Prostate gland (tissue), 2 donors: ENCODE measurements around the gene RBM10. TPM values are rescaled to one million over a fixed set of nuclear protein-coding genes. Genes with fewer than 3 reads are reported as not detected.

Experiments used
- DNase-seq: peaks from one replicate; pipeline ENCODE4 v3.0.0-alpha.2; 2019; ENCODE audit warnings: low spot score
- H3K27ac ChIP-seq, 2 donors: fragments of 200-600 bp; sonication (generic); 2 replicates each; pipeline ENCODE4 v1.5.1; 2017 to 2019
- H3K27me3 ChIP-seq: fragments of 200-600 bp; sonication (generic); replicated peaks from 2 replicates; pipeline ENCODE4 v1.5.1; 2019; ENCODE audit not compliant: insufficient read depth
- H3K36me3 ChIP-seq, 2 donors: fragments of 200-600 bp; sonication (generic); 1 replicate in 1 of 2; 2 replicates in 1 of 2; pipeline versions ENCODE4 v1.5.1 to v1.8.1; 2017 to 2019
- H3K4me1 ChIP-seq: fragments of 200-600 bp; sonication (generic); replicated peaks from 2 replicates; pipeline ENCODE4 v1.5.1; 2019
- H3K4me3 ChIP-seq, 2 donors: fragments of 200-600 bp; sonication (generic); 2 replicates each; pipeline ENCODE4 v1.5.1; 2017 to 2019
- H3K9me3 ChIP-seq: fragments of 200-600 bp; sonication (generic); 2 replicates; pipeline ENCODE4 v1.5.1; 2017
- POLR2A ChIP-seq: fragments of 450-650 bp; IDR thresholded peaks from one replicate; pipeline ENCODE4 v1.6.1; 2016; ENCODE audit warnings: antibody characterized with exemption, mild to moderate bottlenecking
- POLR2AphosphoS5 ChIP-seq: sonication (generic); formaldehyde crosslinking; IDR thresholded peaks from one replicate; pipeline ENCODE4 v1.6.1; 2017; ENCODE audit warnings: antibody characterized with exemption
- WGBS: methylation state at CpG from one replicate; pipeline ENCODE4 v1.1.5; 2018; 5-methylcytosine and 5-hydroxymethylcytosine counted together
- intact Hi-C: fragments of 100-400 bp; cut with DNase I; formaldehyde crosslinking; loops from one replicate; pipeline ENCODE4 v1.14.2; 2022
- total RNA-seq, 2 donors: library from RNA; depleted of rRNA; stranded (reverse); fragments of >200 nt; gene quantifications; one replicate each; pipeline ENCODE4 v1.1.0, GENCODE V29; 2016
- TF ChIP-seq, protein P1 (sequence below), 4 experiments: fragments of 200-600 bp in 2 of 4; fragments of 450-650 bp in 2 of 4; sonication (generic) in 2 of 4; IDR thresholded peaks; 1 replicate in 3 of 4; 2 replicates in 1 of 4; pipeline ENCODE4 v1.5.1; 2016 to 2019; ENCODE audit warnings: antibody characterized with exemption in 4 of 4, mild to moderate bottlenecking in 2 of 4, moderate library complexity in 2 of 4

The RBM10 gene
- total RNA-seq, 2 donors from 2014 or later, result 45.0 to 49.0 TPM

DNA sequence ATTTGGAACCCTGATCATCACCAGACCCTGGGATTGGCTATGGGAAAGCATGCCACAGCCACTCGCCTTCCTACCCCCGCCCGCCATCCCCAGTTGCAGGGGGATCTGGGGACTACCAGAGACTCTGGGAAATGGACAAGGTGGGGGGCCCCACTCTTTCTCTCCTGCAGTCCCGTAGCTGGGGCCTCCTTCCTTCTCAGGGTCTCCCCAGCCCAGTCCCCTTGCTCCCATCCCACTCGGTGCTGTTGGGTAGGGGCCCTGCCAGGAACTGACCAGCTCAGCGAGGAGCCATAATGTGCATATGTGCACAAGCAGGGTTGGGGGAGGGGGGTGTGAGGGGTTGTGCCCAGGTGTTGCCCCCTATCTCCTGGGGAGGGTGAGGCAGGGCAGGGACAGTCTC, 84.4 kb downstream of the RBM10 start:
- TF ChIP-seq POLR2A (no peak), POLR2AphosphoS5 (no peak)
- TF ChIP-seq, protein P1, sequence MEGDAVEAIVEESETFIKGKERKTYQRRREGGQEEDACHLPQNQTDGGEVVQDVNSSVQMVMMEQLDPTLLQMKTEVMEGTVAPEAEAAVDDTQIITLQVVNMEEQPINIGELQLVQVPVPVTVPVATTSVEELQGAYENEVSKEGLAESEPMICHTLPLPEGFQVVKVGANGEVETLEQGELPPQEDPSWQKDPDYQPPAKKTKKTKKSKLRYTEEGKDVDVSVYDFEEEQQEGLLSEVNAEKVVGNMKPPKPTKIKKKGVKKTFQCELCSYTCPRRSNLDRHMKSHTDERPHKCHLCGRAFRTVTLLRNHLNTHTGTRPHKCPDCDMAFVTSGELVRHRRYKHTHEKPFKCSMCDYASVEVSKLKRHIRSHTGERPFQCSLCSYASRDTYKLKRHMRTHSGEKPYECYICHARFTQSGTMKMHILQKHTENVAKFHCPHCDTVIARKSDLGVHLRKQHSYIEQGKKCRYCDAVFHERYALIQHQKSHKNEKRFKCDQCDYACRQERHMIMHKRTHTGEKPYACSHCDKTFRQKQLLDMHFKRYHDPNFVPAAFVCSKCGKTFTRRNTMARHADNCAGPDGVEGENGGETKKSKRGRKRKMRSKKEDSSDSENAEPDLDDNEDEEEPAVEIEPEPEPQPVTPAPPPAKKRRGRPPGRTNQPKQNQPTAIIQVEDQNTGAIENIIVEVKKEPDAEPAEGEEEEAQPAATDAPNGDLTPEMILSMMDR (IDR thresholded peaks at IDR 0.05), result no peak
- Histone ChIP-seq H3K27ac (no peak overlapping the region), H3K4me1 (no peaks in the 10 kb centered on the region), H3K9me3 (no peaks in the 10 kb centered on the region), H3K27me3 (no peaks in the 10 kb centered on the region), H3K36me3 (no peaks in the 10 kb centered on the region), H3K4me3 (no peak overlapping the region)
- DNase-seq, result no peak
- 100% methylated on average over 2 of the region's 6 CpGs for WGBS
- intact Hi-C loops, result no loop called here

DNA sequence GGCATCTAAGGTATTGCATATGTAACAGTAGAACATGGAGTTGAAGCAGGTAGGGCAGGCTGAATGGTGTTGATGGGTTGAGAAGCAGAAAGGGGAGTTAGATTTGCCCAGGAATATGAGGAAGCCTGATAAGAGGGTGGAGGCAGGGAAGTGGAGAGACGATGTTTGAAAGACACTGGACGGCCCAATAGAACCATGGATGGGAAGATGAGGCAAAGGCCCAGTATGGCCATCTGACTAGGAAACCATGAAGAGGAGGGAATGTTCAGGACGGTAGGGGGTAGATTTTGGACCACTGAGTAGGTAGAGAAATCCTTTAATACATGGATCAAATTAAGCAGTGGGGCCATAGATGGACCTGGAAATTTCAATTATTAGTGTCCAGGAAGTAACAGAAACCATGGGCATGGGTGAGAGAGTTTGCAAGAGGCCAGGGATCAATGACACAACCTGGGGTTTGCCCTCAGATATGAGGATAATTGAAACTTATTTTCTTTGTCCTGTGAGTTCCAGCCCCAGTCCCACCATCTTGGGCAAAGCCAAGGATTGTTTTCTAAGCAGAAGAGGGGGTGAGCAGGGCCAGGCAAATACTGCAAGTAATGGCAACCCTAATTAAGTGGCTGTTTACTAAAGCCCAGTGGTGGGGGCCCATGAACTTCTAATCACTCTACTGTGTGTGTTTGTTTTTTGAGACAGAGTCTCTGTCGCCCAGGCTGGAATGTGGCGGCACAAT, 85.3 kb downstream of the RBM10 start:
- TF ChIP-seq, protein P1 (IDR thresholded peaks at IDR 0.05), result no peak
- TF ChIP-seq POLR2A (no peak), POLR2AphosphoS5 (no peak)

DNA sequence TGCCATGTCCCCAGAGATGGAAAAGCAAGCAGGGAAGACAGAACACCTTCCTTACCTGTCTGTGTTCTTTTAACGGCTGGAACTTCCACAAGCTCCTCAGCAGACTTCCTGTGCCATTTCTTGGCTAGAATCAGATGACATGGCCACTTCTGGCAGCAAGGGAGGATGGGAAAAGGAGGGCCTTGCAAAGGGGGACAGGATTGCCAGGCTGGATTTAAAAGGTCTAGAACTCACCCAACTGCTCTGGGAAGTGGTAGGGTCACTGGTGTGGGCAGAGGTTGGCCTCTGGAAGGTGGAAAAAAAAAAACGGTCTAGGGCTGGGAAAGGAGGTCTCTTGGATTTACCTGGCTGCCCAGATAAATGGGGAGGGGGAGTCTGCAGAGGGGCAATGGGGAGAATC, 86.1 kb downstream of the RBM10 start:
- TF ChIP-seq POLR2A (no peak), POLR2AphosphoS5 (no peak)
- TF ChIP-seq, protein P1 (IDR thresholded peaks at IDR 0.05), result no peak
- H3K36me3 ChIP-seq, result no peaks in the 10 kb centered on the region
- WGBS, result 68% methylated on average over 2 of the region's 2 CpGs
- H3K4me3 ChIP-seq, result no peak overlapping the region
- H3K9me3 ChIP-seq, result no peaks in the 10 kb centered on the region
- intact Hi-C loops, result no loop called here
- H3K27me3 ChIP-seq, result no peaks in the 10 kb centered on the region
- no peaks in the 10 kb centered on the region for H3K4me1 ChIP-seq
- H3K27ac ChIP-seq, result no peak overlapping the region
- no peak for DNase-seq

More for the DNA sequence above, 85.3 kb downstream of the RBM10 start:
- Histone ChIP-seq H3K4me3 (no peak overlapping the region), H3K27me3 (no peaks in the 10 kb centered on the region), H3K27ac (no peak overlapping the region), H3K9me3 (no peaks in the 10 kb centered on the region), H3K4me1 (no peaks in the 10 kb centered on the region), H3K36me3 (no peaks in the 10 kb centered on the region)
- intact Hi-C loops, result no loop called here
- WGBS, result 89% methylated on average over 5 of the region's 5 CpGs
- no peak for DNase-seq

DNA sequence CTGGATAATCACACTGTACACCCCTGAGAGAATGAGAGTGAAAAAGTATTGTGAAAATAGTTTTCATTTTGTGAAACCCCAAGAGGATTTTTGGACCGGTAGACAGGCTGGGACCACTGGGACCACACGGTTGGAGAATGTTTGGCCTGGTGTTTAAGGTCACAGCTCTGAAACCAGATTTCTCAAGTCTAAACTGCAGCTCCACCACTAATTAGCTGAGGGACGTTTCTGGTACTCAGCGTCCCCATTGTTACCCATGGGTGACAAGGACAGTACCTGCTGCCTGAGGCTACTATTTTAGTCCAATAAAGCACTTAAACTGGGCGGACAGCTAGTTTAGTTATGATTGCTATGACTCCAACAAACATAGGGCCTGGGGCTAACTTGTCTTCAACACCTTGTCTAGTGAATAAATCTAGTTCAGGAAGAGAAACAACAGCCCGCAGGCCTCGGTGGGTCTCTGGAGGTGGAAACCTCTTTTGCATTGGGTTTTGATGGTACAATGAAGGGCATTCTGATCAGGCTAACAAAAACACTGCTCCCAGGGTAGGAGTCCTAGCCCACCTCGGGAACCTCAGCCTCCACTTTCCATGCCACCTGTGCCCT, 87.3 kb downstream of the RBM10 start:
- Histone ChIP-seq H3K9me3 (no peaks in the 10 kb centered on the region), H3K36me3 (no peaks in the 10 kb centered on the region), H3K4me3 (peak overlapping the region; percentile 56), H3K4me1 (no peaks in the 10 kb centered on the region), H3K27me3 (no peaks in the 10 kb centered on the region), H3K27ac (peak overlapping the region; percentile 99 to 100)
- TF ChIP-seq POLR2AphosphoS5 (no peak), POLR2A (no peak)
- TF ChIP-seq, protein P1 (IDR thresholded peaks at IDR 0.05), result no peak
- WGBS, result 48% methylated on average over 8 of the region's 8 CpGs
- no peak for DNase-seq
- intact Hi-C loops, result no loop called here
